ENCODE measurements around the gene HCFC1R1.

GRCh38 chr16:3038256-3038655, 14.5 kb upstream of the HCFC1R1 start:
- no peak for TF ChIP-seq TAF1 (IDR thresholded peaks at IDR 0.05; ENCODE audit: low read depth, low read length)
- no peak for TF ChIP-seq POLR2A (IDR thresholded peaks at IDR 0.05; ENCODE audit: low read depth, low read length)
- TF ChIP-seq POLR2AphosphoS5 (IDR thresholded peaks at IDR 0.05; ENCODE audit: low read depth, low read length), result no peak
- TF ChIP-seq SPI1 (IDR thresholded peaks at IDR 0.05; ENCODE audit: low read depth, low read length), result no peak
- TF ChIP-seq PAX5 (IDR thresholded peaks at IDR 0.05; ENCODE audit: insufficient read depth, low read length, severe bottlenecking), result no peak

All from GM12891 (cell line).